Liver (tissue), 9 donors: ENCODE data around the gene OR1K1. TPM values are rescaled to one million over a fixed set of nuclear protein-coding genes. Genes with fewer than 3 reads are reported as not detected.

Experiments
- DNase-seq: peaks from one replicate; pipeline ENCODE4 v3.0.0-alpha.2; 2017; ENCODE audit warnings: low spot score
- H3K27ac ChIP-seq, 2 donors: one replicate each; pipeline ENCODE4 v1.7.0; 2013; ENCODE audit warnings: inconsistent platforms in 2 of 2, low read length in 2 of 2, control low read depth in 1 of 2, low read depth in 1 of 2, mild to moderate bottlenecking in 1 of 2
- H3K27me3 ChIP-seq, 4 donors: one replicate each; pipeline versions ENCODE4 v1.6.1 to v1.7.0; 2013; ENCODE audit warnings: low read length in 3 of 4, inconsistent platforms in 1 of 4, mild to moderate bottlenecking in 1 of 4, moderate library complexity in 1 of 4; ENCODE audit not compliant: control insufficient read depth in 4 of 4, insufficient read depth in 4 of 4
- H3K36me3 ChIP-seq, 4 donors: one replicate each; pipeline versions ENCODE4 v1.6.1 to v1.7.0; 2013; ENCODE audit warnings: low read length in 3 of 4, mild to moderate bottlenecking in 3 of 4, low read depth in 1 of 4, moderate library complexity in 1 of 4; ENCODE audit not compliant: control insufficient read depth in 4 of 4, insufficient read depth in 3 of 4
- H3K4me1 ChIP-seq, 4 donors: one replicate each; pipeline versions ENCODE4 v1.6.1 to v1.7.0; 2013; ENCODE audit warnings: low read length in 3 of 4, mild to moderate bottlenecking in 3 of 4, moderate library complexity in 1 of 4; ENCODE audit not compliant: control insufficient read depth in 4 of 4, insufficient read depth in 4 of 4
- H3K4me3 ChIP-seq, 3 donors: one replicate each; pipeline versions ENCODE4 v1.6.1 to v1.7.0; 2013; ENCODE audit warnings: low read length in 3 of 3, control low read depth in 1 of 3, low read depth in 1 of 3, mild to moderate bottlenecking in 1 of 3
- H3K9ac ChIP-seq, 2 donors: one replicate each; pipeline ENCODE4 v1.7.0; 2013; ENCODE audit warnings: low read length in 2 of 2, mild to moderate bottlenecking in 2 of 2, moderate library complexity in 2 of 2, control low read depth in 1 of 2, low read depth in 1 of 2
- H3K9me3 ChIP-seq, 4 donors: one replicate each; pipeline versions ENCODE4 v1.6.1 to v1.7.0; 2013; ENCODE audit warnings: low read length in 3 of 4; ENCODE audit not compliant: control insufficient read depth in 4 of 4
- EGR1 ChIP-seq, 2 donors: IDR thresholded peaks; 2 replicates each; pipeline ENCODE4 v1.6.1; 2016 to 2018; ENCODE audit warnings: antibody characterized with exemption in 2 of 2, low read depth in 2 of 2
- FOXA1 ChIP-seq: IDR thresholded peaks from 2 replicates; pipeline ENCODE4 v1.6.1; 2016; ENCODE audit warnings: antibody characterized with exemption
- FOXA2 ChIP-seq: IDR thresholded peaks from 2 replicates; pipeline ENCODE4 v1.6.1; 2016; ENCODE audit warnings: antibody characterized with exemption
- GABPA ChIP-seq, 2 donors: IDR thresholded peaks in 1 of 2; conservative IDR thresholded peaks in 1 of 2; 2 replicates each; pipeline ENCODE4 v1.6.1; 2016; ENCODE audit warnings: antibody characterized with exemption in 2 of 2, mild to moderate bottlenecking in 1 of 2, moderate library complexity in 1 of 2
- HNF4A ChIP-seq, 2 donors: conservative IDR thresholded peaks; 2 replicates each; pipeline ENCODE4 v1.6.1; 2016; ENCODE audit warnings: antibody characterized with exemption in 2 of 2, mild to moderate bottlenecking in 2 of 2
- HNF4G ChIP-seq: IDR thresholded peaks from 2 replicates; pipeline ENCODE4 v1.6.1; 2016; ENCODE audit warnings: antibody characterized with exemption
- JUND ChIP-seq, 2 donors: IDR thresholded peaks; 2 replicates each; pipeline ENCODE4 v1.6.1; 2016; ENCODE audit warnings: antibody characterized with exemption in 2 of 2
- MAX ChIP-seq: IDR thresholded peaks from 2 replicates; pipeline ENCODE4 v1.6.1; 2016; ENCODE audit warnings: antibody characterized with exemption
- NR2F2 ChIP-seq: IDR thresholded peaks from 2 replicates; pipeline ENCODE4 v1.6.1; 2016; ENCODE audit warnings: antibody characterized with exemption
- RAD21 ChIP-seq, 2 donors: IDR thresholded peaks; 2 replicates each; pipeline ENCODE4 v1.6.1; 2016; ENCODE audit warnings: antibody characterized with exemption in 2 of 2, mild to moderate bottlenecking in 2 of 2
- REST ChIP-seq: IDR thresholded peaks from 2 replicates; pipeline ENCODE4 v1.6.1; 2016; ENCODE audit warnings: antibody characterized with exemption, mild to moderate bottlenecking
- RXRA ChIP-seq, 2 donors: IDR thresholded peaks; 2 replicates each; pipeline ENCODE4 v1.6.1; 2017 to 2018; ENCODE audit warnings: antibody characterized with exemption in 2 of 2, mild to moderate bottlenecking in 1 of 2
- SP1 ChIP-seq: IDR thresholded peaks from 2 replicates; pipeline ENCODE4 v1.6.1; 2018; ENCODE audit warnings: antibody characterized with exemption, mild to moderate bottlenecking
- TAF1 ChIP-seq: conservative IDR thresholded peaks from 2 replicates; pipeline ENCODE4 v1.6.1; 2016; ENCODE audit warnings: antibody characterized with exemption, mild to moderate bottlenecking
- YY1 ChIP-seq: IDR thresholded peaks from 2 replicates; pipeline ENCODE4 v1.6.1; 2016; ENCODE audit warnings: antibody characterized with exemption, mild to moderate bottlenecking
- ZBTB33 ChIP-seq: IDR thresholded peaks from 2 replicates; pipeline ENCODE4 v1.6.1; 2016; ENCODE audit warnings: antibody characterized with exemption
- WGBS: extraction: QIAGEN DNeasy Blood & Tissue Kit; methylation state at CpG from one replicate; pipeline ENCODE4 v1.1.7; 2013; 5-methylcytosine and 5-hydroxymethylcytosine counted together
- polyA plus RNA-seq, 2 donors: library from polyadenylated mRNA; stranded (reverse) in 1 of 2; unstranded in 1 of 2; fragments of 200-250 nt in 1 of 2; fragments of >200 nt in 1 of 2; fragmentation: Nextera tagmentation in 1 of 2; extraction: Ambion mirVana in 1 of 2; gene quantifications; one replicate each; pipeline versions ENCODE4 v1.2.1 to v1.2.3, GENCODE V29; 2013 to 2015
- total RNA-seq, 2 donors: library from RNA; depleted of rRNA; stranded (reverse); fragments of >200 nt; gene quantifications; one replicate each; pipeline ENCODE4 v1.2.3, GENCODE V29; 2014
- TF ChIP-seq, protein P1 (sequence below): fragments of 150-350 bp; IDR thresholded peaks from 2 replicates; pipeline ENCODE4 v1.5.1; 2017; ENCODE audit warnings: improper control_type of control experiment, low read depth, low read length; ENCODE audit not compliant: missing input control
- TF ChIP-seq, protein P2 (sequence below): IDR thresholded peaks from 2 replicates; pipeline ENCODE4 v1.6.1; 2016; ENCODE audit warnings: antibody characterized with exemption
- donor health status: healthy.
- donor health status: healthy.
- donor health status: healthy.
- donor health status: healthy.
- donor health status: healthy.

The OR1K1 gene
- total and polyA plus RNA-seq, 4 donors, result not detected

- TF ChIP-seq, protein P1, sequence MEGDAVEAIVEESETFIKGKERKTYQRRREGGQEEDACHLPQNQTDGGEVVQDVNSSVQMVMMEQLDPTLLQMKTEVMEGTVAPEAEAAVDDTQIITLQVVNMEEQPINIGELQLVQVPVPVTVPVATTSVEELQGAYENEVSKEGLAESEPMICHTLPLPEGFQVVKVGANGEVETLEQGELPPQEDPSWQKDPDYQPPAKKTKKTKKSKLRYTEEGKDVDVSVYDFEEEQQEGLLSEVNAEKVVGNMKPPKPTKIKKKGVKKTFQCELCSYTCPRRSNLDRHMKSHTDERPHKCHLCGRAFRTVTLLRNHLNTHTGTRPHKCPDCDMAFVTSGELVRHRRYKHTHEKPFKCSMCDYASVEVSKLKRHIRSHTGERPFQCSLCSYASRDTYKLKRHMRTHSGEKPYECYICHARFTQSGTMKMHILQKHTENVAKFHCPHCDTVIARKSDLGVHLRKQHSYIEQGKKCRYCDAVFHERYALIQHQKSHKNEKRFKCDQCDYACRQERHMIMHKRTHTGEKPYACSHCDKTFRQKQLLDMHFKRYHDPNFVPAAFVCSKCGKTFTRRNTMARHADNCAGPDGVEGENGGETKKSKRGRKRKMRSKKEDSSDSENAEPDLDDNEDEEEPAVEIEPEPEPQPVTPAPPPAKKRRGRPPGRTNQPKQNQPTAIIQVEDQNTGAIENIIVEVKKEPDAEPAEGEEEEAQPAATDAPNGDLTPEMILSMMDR, result no peak
These were observed 45.2 kb downstream of the OR1K1 start (continued) for GRCh38 chr9:122845116-122845515.

DNA sequence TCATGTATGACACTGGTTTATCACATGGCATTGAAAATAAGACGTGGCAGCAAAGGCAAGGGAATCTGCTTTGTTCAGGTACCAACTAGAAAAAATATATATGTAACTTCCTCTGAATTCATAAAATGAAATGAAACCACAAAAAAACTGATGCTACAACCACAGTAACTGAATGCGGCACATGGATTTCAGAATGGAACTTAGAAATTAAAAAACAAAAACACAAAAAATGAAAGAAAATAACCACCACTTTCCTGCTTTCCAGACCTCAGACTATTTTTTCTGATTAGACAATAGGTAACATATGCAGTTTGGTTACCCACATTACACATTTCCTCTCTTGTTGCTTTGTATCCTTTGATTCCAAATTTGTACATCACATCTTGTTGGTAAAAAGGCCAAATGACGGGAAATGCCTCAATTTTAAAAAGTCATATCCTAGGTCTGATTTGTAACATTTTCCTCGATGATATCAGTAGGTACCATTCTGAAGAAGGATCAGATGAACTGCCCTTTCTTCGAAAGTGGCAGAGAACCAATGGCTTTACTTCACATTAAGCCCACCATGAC, 46.5 kb downstream of the OR1K1 start:
- no peak overlapping the region for H3K27ac ChIP-seq
- H3K9me3 ChIP-seq, result no peaks in the 10 kb centered on the region
- TF ChIP-seq RXRA (IDR thresholded peaks at IDR 0.05) (no peak), SP1 (no peak), RAD21 (IDR thresholded peaks at IDR 0.05) (no peak), JUND (IDR thresholded peaks at IDR 0.05) (no peak), HNF4G (no peak), MAX (no peak), TAF1 (no peak), FOXA2 (no peak), HNF4A (conservative IDR thresholded peaks at IDR 0.05) (no peak), YY1 (no peak), REST (no peak), EGR1 (IDR thresholded peaks at IDR 0.05; ENCODE audit: low read depth in 2 of 2) (no peak), NR2F2 (no peak), GABPA (IDR thresholded peaks at IDR 0.05 in 1 of 2, conservative IDR thresholded peaks at IDR 0.05 in 1 of 2) (no peak), FOXA1 (no peak), ZBTB33 (no peak)
- TF ChIP-seq, protein P2, sequence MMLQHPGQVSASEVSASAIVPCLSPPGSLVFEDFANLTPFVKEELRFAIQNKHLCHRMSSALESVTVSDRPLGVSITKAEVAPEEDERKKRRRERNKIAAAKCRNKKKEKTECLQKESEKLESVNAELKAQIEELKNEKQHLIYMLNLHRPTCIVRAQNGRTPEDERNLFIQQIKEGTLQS, result no peak
- TF ChIP-seq, protein P1, result no peak
- H3K4me3 ChIP-seq, result no peak overlapping the region
- H3K36me3 ChIP-seq, result peaks cover 4 to 30% (median 25%) of the 10 kb centered on the region in 4 donors
- WGBS, result 92% methylated on average over 5 of the region's 5 CpGs
- no peak overlapping the region for H3K9ac ChIP-seq
- no peaks in the 10 kb centered on the region for H3K27me3 ChIP-seq
- no peaks in the 10 kb centered on the region for H3K4me1 ChIP-seq
- no peak for DNase-seq
